Measurements from ENCODE around the gene CACNA1E.

- TF ChIP-seq CTCF (IDR thresholded peaks at IDR 0.05) (no peak), EZH2 (IDR thresholded peaks at IDR 0.05; ENCODE audit: borderline replicate concordance, insufficient read depth, low read depth, low read length, poor library complexity, severe bottlenecking) (no peak)
Measured at GRCh38 chr1:181493166-181493565, 9.8 kb downstream of the CACNA1E start.
